Activated CD8-positive, alpha-beta T cell treated with anti-CD3 and anti-CD28 coated beads for 36 hours (primary cell): Measurements from ENCODE around the gene C6orf132. TPM values are rescaled to one million over a fixed set of nuclear protein-coding genes. Genes with fewer than 3 reads are reported as not detected.

Experiments
- ATAC-seq: fragments of 200-7000 bp; cut with Tn5 transposase; one replicate; pipeline ENCODE4 v1.10.0; 2021; ENCODE audit warnings: mild to moderate bottlenecking, moderate library complexity
- CTCF ChIA-PET: fragments of 350-600 bp; sonication (Branson Sonifier 250); formaldehyde crosslinking; loops from one replicate; lab custom pipeline; 2021; ENCODE audit warnings: antibody characterized with exemption; lab: Charles Lee
- POLR2A ChIA-PET: fragments of 350-600 bp; sonication (Branson Sonifier 250); formaldehyde crosslinking; loops from one replicate; lab custom pipeline; 2021; ENCODE audit warnings: antibody characterized with exemption; lab: Charles Lee
- DNase-seq: peaks from one replicate; pipeline ENCODE4 v3.0.0-alpha.2; 2020
- H3K27ac Mint-ChIP-seq: one replicate; pipeline ENCODE4 v1.8.0; 2021; ENCODE audit warnings: mild to moderate bottlenecking, mixed read lengths
- H3K27me3 Mint-ChIP-seq: one replicate; pipeline ENCODE4 v1.8.0; 2021; ENCODE audit warnings: mixed read lengths
- H3K36me3 Mint-ChIP-seq: one replicate; pipeline ENCODE4 v1.8.0; 2021; ENCODE audit warnings: low read depth, mixed read lengths
- H3K4me1 Mint-ChIP-seq: one replicate; pipeline ENCODE4 v1.8.0; 2021; ENCODE audit warnings: low read depth, mixed read lengths
- H3K4me3 Mint-ChIP-seq: one replicate; pipeline ENCODE4 v1.8.0; 2021; ENCODE audit warnings: mild to moderate bottlenecking, moderate library complexity, mixed read lengths
- H3K9me3 Mint-ChIP-seq: one replicate; pipeline ENCODE4 v1.8.0; 2021; ENCODE audit warnings: mixed read lengths
- CTCF ChIP-seq: fragments of 200-600 bp; IDR thresholded peaks from one replicate; pipeline ENCODE4 v1.8.0; 2022; ENCODE audit warnings: antibody characterized with exemption, mild to moderate bottlenecking
- intact Hi-C: fragments of 100-400 bp; cut with micrococcal nuclease; formaldehyde crosslinking; loops from one replicate; pipeline ENCODE4 v1.10.0; 2022
- total RNA-seq, 2 experiments: library from RNA; stranded (reverse); gene quantifications; one replicate each; pipeline ENCODE4 v1.2.3, GENCODE V29; 2021

C6orf132 gene
- total RNA-seq, 2 experiments from 2014 or later: 0.13 to 0.18 TPM

GRCh38 chr6:42140756-42141602 is 1.4 kb downstream of the C6orf132 start:
- H3K36me3 Mint-ChIP-seq: no peaks in the 10 kb centered on the region
- ChIA-PET POLR2A (no interaction called here), CTCF (interaction anchor here (0.9 kb wide), 1 partner anchor 36 kb away, joined by 3 read pairs; no protein-coding TSS in a partner anchor)
- no peaks in the 10 kb centered on the region for H3K9me3 Mint-ChIP-seq
- ATAC-seq (no peak), DNase-seq (no peak)
- peaks cover 24% of the 10 kb centered on the region for H3K27me3 Mint-ChIP-seq
- no peak for TF ChIP-seq CTCF
- no peak overlapping the region for H3K4me3 Mint-ChIP-seq
- H3K4me1 Mint-ChIP-seq: peaks cover 16% of the 10 kb centered on the region
- intact Hi-C loops: no loop called here
- no peak overlapping the region for H3K27ac Mint-ChIP-seq

DNA sequence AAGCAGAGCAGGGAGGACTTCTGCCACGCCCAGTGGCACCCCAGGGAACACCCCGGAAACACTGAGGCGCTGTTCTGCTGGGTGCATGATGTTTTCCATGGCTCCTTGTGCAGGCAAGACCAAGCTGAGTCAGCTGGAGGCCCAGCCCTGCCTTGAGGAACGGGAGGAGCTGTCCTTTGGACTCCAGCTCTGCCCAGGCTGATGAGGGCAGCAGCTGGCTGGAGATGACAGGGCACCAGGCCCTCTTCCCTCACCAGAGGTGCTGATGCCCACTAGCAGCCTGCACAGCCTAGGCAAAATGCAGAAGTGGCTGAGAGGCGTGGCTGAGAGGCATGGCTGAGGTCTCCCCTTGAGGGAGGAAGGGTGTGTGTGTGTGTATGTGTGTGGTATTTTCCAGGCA is 2.4 kb downstream of the C6orf132 start:
- no peak for TF ChIP-seq CTCF
- Mint-ChIP-seq H3K4me1 (peaks cover 16% of the 10 kb centered on the region), H3K9me3 (no peaks in the 10 kb centered on the region), H3K4me3 (no peak overlapping the region), H3K27me3 (peaks cover 24% of the 10 kb centered on the region), H3K27ac (no peak overlapping the region), H3K36me3 (no peaks in the 10 kb centered on the region)
- POLR2A ChIA-PET: no interaction called here
- DNase-seq (no peak), ATAC-seq (no peak)
- intact Hi-C loops: no loop called here
- CTCF ChIA-PET: interaction anchor here (4.3 kb wide), 1 partner anchor 36 kb away, joined by 20 read pairs; no protein-coding TSS in a partner anchor

DNA sequence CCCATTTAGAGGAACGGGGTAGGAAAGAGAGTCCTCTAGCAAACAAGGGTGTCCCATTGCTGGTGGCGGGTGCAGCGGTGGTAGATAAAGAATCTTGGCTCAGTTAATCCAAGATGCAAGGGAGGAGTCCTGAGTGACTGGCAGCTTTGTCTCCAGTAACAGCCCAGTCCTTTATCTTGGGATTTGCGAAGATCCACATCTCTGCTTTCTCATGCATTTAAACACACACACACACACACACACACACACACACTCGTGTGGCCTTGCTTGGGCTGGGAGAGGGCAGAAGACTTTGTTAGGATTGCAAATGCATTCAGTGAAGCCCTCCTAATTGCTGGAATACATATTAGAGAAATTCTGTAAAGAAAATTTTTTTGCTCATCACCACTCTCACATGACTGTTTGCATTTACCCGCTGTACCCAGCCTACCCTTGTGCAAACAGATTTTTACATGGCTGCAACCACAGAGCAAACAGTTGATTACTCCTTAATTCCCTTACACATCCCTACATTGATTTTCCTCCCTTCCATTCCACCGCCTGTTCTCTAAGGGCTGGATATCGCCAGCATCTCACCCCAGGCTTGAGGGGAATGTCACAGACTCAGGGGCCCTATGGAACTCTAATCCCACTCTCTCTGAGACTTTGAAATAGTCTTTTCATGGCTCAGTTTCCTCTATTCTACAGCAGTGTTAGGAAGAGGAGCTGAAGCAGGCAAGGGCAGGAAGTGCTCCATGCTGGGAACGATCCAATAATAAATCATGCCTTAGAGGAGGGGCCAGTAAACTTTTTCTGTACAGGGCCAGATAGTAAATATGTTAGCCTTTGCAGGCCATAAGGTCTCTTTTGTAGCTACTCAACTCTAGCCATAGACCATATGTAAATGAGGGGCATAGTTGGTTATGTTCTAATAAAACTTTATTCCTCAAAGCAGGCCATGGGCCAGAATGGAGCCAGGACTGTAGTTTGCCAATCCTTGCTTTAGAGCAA is 3.5 kb downstream of the C6orf132 start:
- no peak for TF ChIP-seq CTCF
- no peak overlapping the region for H3K4me3 Mint-ChIP-seq
- ChIA-PET POLR2A (no interaction called here), CTCF (interaction anchor here (0.9 to 4.3 kb wide), 2 partner anchors 26 to 35 kb away, joined by 3 to 20 read pairs; no protein-coding TSS in a partner anchor)
- H3K27ac Mint-ChIP-seq: no peak overlapping the region
- no peak for DNase-seq
- peaks cover 16% of the 10 kb centered on the region for H3K4me1 Mint-ChIP-seq
- H3K27me3 Mint-ChIP-seq: peaks cover 24% of the 10 kb centered on the region
- intact Hi-C loops: no loop called here
- H3K36me3 Mint-ChIP-seq: no peaks in the 10 kb centered on the region
- H3K9me3 Mint-ChIP-seq: no peaks in the 10 kb centered on the region
- ATAC-seq: no peak

DNA sequence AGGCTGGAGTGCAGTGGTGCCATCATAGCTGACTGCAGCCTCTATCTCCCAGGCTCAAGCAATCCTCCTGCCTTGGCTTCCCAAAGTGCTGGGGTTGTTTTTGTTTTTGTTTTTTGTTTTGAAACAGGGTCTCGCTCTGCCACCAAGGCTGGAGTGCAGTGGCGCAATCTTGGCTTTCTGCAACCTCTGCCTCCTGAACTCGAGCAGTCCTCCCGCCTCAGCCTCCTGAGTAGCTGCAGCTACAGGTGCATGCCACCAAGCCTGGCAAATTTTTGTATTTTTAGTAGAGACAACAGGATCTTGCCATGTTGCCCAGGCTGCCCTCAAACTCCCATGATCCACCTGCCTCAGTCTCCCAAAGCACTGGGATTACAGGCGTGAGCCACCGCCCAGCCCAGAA is 4.2 kb downstream of the C6orf132 start:
- no peak overlapping the region for H3K27ac Mint-ChIP-seq
- no peaks in the 10 kb centered on the region for H3K9me3 Mint-ChIP-seq
- no peak for TF ChIP-seq CTCF
- DNase-seq: no peak
- no peaks in the 10 kb centered on the region for H3K36me3 Mint-ChIP-seq
- POLR2A ChIA-PET: no interaction called here
- H3K4me1 Mint-ChIP-seq: peaks cover 16% of the 10 kb centered on the region
- intact Hi-C loops: no loop called here
- H3K4me3 Mint-ChIP-seq: no peak overlapping the region
- CTCF ChIA-PET: interaction anchor here (0.9 to 4.3 kb wide), 2 partner anchors 26 to 34 kb away, joined by 3 to 20 read pairs; no protein-coding TSS in a partner anchor
- peaks cover 17% of the 10 kb centered on the region for H3K27me3 Mint-ChIP-seq
- ATAC-seq: no peak
